Measurements from ENCODE around the gene NLK.
A peak's percentile ranks its signal among the peaks of the same experiment; 100 is the strongest.

The NLK gene

DNA sequence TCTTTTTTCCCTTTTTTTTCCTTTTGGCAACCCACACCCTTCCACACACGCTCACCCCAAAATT lies at the start of gene NLK:
Gene NLK, plus strand, starts transcription at position 21 of the 64 bp plus-strand sequence. CDS start 197 bp downstream, outside the sequence.
- Histone ChIP-seq H3K9me2 (replicated peaks; ENCODE audit: low read depth, low read length) (no peaks in the 10 kb centered on the region), H3F3A (ENCODE audit: low read depth) (0 out of 2 replicates have a peak, but pooled peaks cover 4% of the 10 kb centered on the region), H4K20me1 (ENCODE audit: insufficient read depth, low read length, poor library complexity, severe bottlenecking) (peaks cover 46% of the 10 kb centered on the region), H3K4me2 (ENCODE audit: low read depth, low read length, poor library complexity, severe bottlenecking) (peak within 1 kb of the TSS; percentile 81), H3K4me1 (ENCODE audit: insufficient read depth, low read length, poor library complexity, severe bottlenecking) (peaks cover 64% of the 10 kb centered on the region), H3K9me3 (ENCODE audit: insufficient read depth, low read depth, low read length) (no peaks in the 10 kb centered on the region), H3K9ac (ENCODE audit: low read depth, low read length, poor library complexity, severe bottlenecking) (peak within 1 kb of the TSS; percentile 89), H3K79me2 (ENCODE audit: insufficient read depth, low read length) (peaks cover 57% of the 10 kb centered on the region), H2AFZ (ENCODE audit: low read length) (peak within 1 kb of the TSS; percentile 53), H3K4me3 (ENCODE audit: low read length, poor library complexity, severe bottlenecking) (peak within 1 kb of the TSS; percentile 85), H3K36me3 (ENCODE audit: insufficient read depth, low read length) (no peaks in the 10 kb centered on the region), H3K27me3 (ENCODE audit: insufficient read depth, low read length, poor library complexity, severe bottlenecking) (no peaks in the 10 kb centered on the region)
- TF ChIP-seq, protein P1, sequence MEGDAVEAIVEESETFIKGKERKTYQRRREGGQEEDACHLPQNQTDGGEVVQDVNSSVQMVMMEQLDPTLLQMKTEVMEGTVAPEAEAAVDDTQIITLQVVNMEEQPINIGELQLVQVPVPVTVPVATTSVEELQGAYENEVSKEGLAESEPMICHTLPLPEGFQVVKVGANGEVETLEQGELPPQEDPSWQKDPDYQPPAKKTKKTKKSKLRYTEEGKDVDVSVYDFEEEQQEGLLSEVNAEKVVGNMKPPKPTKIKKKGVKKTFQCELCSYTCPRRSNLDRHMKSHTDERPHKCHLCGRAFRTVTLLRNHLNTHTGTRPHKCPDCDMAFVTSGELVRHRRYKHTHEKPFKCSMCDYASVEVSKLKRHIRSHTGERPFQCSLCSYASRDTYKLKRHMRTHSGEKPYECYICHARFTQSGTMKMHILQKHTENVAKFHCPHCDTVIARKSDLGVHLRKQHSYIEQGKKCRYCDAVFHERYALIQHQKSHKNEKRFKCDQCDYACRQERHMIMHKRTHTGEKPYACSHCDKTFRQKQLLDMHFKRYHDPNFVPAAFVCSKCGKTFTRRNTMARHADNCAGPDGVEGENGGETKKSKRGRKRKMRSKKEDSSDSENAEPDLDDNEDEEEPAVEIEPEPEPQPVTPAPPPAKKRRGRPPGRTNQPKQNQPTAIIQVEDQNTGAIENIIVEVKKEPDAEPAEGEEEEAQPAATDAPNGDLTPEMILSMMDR (conservative IDR thresholded peaks at IDR 0.05; ENCODE audit: low read length) = no peak
- TF ChIP-seq EZH2phosphoT487 (IDR thresholded peaks at IDR 0.05; ENCODE audit: borderline replicate concordance) = no peak

DNA sequence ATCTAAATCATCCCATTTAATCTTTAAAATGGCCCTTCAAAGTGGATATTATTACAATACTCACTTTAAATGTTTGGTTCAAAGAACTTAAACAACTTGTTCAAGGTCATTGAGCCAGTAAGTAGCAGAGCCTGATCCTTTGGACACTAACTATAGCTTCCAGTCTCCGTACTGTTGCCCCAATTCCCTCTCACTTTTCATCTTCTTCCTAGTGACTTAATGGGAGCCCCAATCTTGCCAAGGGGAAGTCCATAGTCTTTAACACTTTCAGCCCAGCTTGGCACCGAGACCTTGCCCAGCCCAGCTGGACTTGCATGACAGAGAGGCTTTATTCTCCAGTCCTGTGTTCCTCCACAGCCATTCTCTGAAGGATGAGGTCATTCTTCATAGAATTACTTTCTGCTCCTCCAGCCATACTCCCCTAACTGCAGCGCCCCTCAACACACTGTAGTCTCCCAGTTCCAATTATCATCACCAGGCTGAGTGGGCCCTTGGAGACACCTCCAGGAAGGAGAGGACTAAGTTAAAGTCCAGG lies 49.2 kb upstream of the NLK start:
- H2AFZ ChIP-seq (ENCODE audit: low read length) = no peak overlapping the region
- H3K79me2 ChIP-seq (ENCODE audit: insufficient read depth, low read length) = no peaks in the 10 kb centered on the region
- no peaks in the 10 kb centered on the region for H4K20me1 ChIP-seq (ENCODE audit: insufficient read depth, low read length, poor library complexity, severe bottlenecking)
- no peaks in the 10 kb centered on the region; the same call in 1 of the 2 replicates for H3K9me3 ChIP-seq (ENCODE audit: insufficient read depth, low read depth, low read length)
- no peaks in the 10 kb centered on the region for H3K36me3 ChIP-seq (ENCODE audit: insufficient read depth, low read length)
- no peak overlapping the region for H3K4me2 ChIP-seq (ENCODE audit: low read depth, low read length, poor library complexity, severe bottlenecking)
- H3K9me2 ChIP-seq (replicated peaks; ENCODE audit: low read depth, low read length) = no peaks in the 10 kb centered on the region
- TF ChIP-seq EZH2phosphoT487 (IDR thresholded peaks at IDR 0.05; ENCODE audit: borderline replicate concordance) = no peak
- TF ChIP-seq, protein P1 (conservative IDR thresholded peaks at IDR 0.05; ENCODE audit: low read length) = no peak
- no peaks in the 10 kb centered on the region for H3K27me3 ChIP-seq (ENCODE audit: insufficient read depth, low read length, poor library complexity, severe bottlenecking)
- H3F3A ChIP-seq (ENCODE audit: low read depth) = no peaks in the 10 kb centered on the region
- no peak overlapping the region for H3K9ac ChIP-seq (ENCODE audit: low read depth, low read length, poor library complexity, severe bottlenecking)
- H3K4me1 ChIP-seq (ENCODE audit: insufficient read depth, low read length, poor library complexity, severe bottlenecking) = no peaks in the 10 kb centered on the region
- H3K4me3 ChIP-seq (ENCODE audit: low read length, poor library complexity, severe bottlenecking) = no peak overlapping the region

DNA sequence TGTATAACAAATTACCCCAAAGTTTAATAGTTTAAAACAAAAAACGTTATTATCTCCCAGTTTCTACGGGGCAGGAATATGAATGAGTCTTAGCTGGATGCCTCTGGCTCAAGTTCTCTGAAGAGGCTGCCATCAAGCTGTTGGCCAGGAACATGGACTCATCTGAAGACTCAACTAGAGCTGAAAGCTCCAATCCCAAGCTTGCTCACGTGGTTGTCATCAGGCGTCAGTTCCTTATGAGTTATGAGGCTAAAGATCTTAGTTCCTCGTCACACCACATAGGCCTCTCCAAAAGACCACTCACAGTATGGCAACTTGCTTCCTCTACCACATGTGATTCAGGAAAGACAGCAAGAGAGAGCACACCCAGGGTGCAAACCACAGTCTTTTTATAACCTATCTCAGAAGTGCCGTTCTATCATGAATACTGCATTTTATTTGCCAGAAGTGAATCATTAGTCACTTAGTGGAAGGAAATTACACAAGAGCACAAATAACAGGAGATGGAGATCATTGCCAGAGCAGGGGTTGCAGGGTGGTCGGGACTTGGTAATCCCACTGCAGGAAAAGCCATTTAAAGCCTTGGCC lies 48.7 kb upstream of the NLK start:
- Histone ChIP-seq H3F3A (ENCODE audit: low read depth) (no peaks in the 10 kb centered on the region), H3K4me3 (ENCODE audit: low read length, poor library complexity, severe bottlenecking) (no peak overlapping the region), H3K79me2 (ENCODE audit: insufficient read depth, low read length) (no peaks in the 10 kb centered on the region), H3K36me3 (ENCODE audit: insufficient read depth, low read length) (no peaks in the 10 kb centered on the region), H3K9me3 (ENCODE audit: insufficient read depth, low read depth, low read length) (no peaks in the 10 kb centered on the region; the same call in 1 of the 2 replicates), H3K27me3 (ENCODE audit: insufficient read depth, low read length, poor library complexity, severe bottlenecking) (no peaks in the 10 kb centered on the region), H3K4me1 (ENCODE audit: insufficient read depth, low read length, poor library complexity, severe bottlenecking) (no peaks in the 10 kb centered on the region), H4K20me1 (ENCODE audit: insufficient read depth, low read length, poor library complexity, severe bottlenecking) (no peaks in the 10 kb centered on the region), H2AFZ (ENCODE audit: low read length) (no peak overlapping the region), H3K4me2 (ENCODE audit: low read depth, low read length, poor library complexity, severe bottlenecking) (no peak overlapping the region), H3K9ac (ENCODE audit: low read depth, low read length, poor library complexity, severe bottlenecking) (no peak overlapping the region), H3K9me2 (replicated peaks; ENCODE audit: low read depth, low read length) (no peaks in the 10 kb centered on the region)
- TF ChIP-seq, protein P1 (conservative IDR thresholded peaks at IDR 0.05; ENCODE audit: low read length) = no peak
- TF ChIP-seq EZH2phosphoT487 (IDR thresholded peaks at IDR 0.05; ENCODE audit: borderline replicate concordance) = no peak

All from Loucy (cell line).